NCI-H2227 (cell line): Measurements from ENCODE around the gene JAML.

Experiments used
- DNase-seq: peaks from one replicate; lab custom pipeline; 2025; ENCODE audit not compliant: unreplicated experiment; lab: John Stamatoyannopoulos, UW

The JAML gene

DNA sequence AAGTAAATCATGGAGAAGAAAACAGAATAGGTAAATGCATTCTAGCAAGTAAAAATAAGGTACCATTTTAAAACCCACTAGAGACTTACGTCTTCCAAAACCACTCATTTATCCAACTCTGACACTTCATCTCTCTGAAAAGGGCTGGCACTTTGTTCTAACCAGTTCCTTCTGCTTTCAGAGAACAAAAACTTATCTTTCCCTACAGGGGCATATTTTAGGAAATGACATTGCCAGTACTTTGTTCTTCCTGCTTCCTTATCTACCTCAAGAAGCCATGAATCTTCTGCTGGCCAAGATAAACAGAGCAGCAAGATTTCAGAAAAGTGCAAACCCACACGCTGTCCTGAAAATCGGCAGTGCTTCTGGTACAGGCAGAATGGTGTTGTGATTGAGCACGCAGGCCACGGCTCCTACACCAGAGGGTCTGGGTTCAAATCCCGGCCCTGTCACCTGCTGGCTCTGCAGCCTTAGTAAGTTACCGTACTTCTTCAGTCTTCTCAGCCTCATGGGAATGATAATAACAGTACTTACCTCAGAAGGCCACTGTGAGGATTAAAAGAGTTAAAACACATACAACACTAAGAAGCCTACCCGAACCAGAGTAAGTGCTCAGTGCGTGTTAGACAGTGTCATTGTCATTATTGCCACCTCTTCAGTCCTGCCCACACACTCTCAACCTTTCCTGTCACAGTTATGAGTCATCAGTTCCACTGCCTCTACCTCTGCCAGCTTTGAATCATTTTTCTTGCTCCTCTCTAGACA, 16.4 kb upstream of the JAML start:
- no peak for DNase-seq

DNA sequence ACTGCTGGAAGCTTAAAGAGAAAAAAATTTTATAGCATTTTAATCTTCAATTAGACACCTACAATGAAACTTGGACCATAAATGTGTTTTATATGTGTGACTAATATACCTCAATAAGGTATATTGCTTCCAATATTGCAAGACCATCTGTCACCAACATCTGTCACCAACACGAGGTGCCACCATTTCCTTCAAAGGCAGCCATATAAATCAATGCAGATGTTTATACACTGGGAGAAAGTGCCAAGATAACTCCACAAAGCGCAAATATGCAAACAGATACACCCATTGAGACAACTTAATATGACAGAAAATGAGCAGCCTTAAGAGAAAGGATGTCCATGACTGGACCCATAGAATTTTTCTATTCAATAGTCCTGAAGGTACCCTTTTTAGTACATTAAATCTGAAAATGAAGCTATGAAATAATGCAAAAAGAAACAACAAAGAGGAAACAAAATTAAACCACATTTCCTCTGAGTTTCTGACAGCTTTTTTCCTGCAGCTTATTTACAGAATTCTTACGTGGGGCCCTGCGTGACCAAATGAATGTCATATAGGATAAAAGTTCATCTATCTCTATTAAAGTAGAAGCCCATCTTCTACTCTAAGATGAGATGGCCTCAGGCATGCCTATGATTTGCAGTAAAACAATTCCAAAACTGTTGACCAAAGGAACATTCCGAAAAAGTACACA, 14.8 kb upstream of the JAML start:
- DNase-seq = no peak

DNA sequence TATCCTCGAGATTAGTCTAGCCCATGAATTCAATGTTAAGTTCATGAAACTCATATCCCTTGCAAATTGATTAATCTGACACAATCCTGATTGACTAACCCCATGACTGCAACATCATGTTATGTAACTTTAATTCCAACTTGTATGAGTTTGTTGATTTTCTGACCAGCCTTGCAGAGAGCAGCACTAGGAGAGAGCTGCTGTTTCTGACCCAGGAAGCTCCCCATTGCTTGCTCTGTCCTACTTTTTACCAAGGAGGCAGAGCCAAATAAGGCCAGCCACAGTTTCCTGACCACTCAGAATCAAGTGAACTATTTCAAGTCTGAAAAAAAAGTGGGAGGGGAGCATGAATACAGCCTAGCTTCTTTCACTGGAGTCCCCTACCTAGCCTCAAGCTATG, 14.1 kb upstream of the JAML start:
- no peak for DNase-seq

DNA sequence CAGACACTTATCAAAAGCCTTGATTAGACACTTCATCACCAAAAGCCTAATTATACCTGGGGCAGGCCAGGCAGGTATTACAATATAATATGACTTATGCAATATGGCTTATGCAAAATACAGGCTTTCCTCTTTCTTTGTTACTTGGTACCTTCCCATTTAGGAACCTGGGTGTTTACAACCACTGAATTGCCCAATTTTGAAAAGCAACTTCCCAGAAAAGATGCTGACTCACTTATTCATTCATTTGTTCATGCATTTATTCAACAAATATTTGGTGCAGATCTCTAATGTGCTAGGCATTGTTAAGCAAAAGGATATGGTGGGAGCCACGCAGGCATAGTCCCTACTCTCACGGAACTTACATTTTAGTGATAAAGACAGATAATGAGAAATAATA, 13.6 kb upstream of the JAML start:
- DNase-seq = no peak

DNA sequence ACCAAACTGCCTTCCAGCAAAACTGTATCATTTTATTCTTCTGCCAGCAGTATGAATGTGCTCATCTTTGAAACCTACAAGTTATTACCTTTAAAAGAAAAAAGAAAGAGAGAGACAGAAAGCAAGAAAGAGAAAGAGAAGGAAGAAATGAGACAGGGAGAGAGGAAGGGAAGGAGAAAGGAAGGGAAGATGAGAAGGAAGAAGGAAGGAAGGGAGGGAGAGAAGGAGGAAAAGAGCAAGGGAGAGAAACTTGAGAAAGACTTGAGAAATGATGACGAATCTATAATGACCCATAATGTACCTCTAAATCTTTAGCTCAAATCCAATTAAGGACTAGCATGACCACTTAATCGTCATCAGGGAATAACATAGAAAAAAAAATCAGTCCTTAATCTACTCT, 11.4 kb upstream of the JAML start:
- no peak for DNase-seq

DNA sequence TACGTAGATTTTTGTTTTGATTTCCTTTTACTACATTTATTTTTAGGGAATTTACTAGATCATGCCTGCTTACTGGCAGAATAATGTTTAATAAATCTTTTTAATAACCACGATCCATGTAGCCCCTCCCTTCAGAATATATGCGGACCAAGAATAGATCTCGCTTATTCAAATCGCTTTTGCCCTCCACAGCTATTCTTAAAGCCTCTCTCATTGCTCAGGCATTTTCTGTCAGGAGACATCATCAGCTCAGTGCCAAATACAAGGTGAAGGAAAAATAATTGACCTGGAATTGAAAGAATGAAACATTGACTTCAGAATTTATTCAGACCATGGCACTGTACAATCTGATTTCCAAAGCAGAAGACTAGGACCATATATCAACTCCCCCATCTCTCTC, 10.0 kb upstream of the JAML start:
- no peak for DNase-seq

DNA sequence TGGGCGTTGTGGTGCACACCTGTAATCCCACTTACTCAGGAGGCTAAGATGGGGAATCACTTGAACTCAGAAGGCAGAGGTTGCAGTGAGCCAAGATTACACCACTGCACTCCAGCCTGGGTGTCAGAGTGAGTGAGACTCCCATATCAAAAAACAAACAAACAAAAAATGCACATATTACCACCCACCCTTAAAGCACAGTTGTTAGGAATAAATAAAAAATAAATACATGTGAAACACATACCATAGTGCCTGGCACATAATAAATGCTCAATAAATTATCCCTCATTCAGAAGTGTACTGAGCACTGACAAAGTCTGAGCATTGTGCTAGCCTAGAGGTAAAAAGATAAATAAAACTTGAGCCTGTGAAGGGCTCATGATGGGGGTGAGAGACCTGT, 9.0 kb upstream of the JAML start:
- DNase-seq = no peak

DNA sequence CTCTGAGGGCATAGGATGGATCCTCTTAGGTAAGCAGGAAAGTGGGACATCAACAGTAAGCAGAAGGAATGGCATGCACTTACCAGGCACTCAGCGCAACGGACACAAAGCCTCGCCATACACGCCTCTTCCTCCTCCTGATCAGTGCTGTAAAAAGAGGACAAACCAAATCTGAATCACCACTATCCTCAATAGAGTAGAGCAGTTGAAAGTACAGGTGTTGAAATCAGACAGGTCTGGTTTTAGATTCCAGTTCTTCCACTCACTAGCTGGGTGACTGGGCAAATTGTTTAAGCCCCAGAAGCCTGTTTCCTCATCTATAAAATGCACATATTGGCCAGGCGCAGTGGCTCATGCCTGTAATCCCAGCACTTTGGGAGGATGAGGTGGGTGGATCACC, 8.6 kb upstream of the JAML start:
- DNase-seq = no peak

DNA sequence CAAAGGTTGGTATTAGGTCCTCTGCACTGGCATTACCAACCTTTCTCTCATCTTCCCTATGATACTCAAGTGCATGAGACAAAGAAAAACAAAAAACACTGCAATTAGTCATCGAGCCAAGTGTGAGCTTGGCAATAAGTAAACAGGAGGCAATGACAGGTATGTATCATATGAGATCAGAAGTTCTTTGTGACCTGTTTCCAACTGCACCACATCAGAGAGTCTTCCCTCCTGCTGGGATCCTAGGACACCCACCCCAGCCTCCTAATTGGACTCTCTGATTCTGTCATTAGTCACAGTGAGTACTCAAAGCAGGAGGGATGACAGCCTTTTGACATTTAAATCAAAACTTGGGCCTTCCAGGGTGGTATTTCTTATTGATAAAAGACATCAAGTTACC, 7.8 kb upstream of the JAML start:
- DNase-seq = no peak

DNA sequence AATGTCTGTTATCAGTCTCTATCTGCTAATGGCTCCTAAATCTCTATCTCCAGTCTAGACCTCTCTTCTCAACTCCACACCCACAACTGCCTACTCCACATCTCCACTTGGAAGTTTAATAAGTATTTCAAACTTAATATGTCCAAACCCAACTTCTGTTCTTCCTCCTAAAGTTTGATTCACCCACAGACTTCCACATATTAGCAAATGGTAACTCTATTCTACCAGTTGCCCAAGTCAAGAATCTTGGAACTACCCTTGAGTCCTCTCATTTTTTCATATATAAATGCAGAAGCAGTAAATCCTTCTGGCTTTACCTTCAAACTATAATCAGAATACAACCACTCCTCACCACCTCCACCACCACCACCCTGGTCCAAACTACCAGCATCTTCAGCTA, 6.7 kb upstream of the JAML start:
- no peak for DNase-seq

DNA sequence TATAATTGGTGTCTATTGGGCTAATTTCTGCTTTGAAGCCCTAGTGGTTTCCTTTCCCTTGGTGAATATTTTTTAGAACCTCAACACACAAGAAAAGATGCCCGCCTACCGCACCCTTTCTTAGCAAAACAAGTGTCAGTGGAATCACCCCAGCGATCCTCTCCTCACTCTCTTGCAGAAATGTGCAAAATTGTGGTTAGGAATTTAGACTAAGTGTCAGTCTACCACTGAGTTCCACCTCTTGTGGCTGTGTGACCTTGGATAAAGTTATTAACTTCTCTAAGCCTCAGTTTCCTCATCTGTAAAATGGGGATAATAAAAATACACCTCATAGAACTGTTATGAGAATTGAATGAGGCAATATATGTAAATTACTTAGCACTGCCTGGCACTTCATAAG, 5.3 kb upstream of the JAML start:
- DNase-seq = no peak

DNA sequence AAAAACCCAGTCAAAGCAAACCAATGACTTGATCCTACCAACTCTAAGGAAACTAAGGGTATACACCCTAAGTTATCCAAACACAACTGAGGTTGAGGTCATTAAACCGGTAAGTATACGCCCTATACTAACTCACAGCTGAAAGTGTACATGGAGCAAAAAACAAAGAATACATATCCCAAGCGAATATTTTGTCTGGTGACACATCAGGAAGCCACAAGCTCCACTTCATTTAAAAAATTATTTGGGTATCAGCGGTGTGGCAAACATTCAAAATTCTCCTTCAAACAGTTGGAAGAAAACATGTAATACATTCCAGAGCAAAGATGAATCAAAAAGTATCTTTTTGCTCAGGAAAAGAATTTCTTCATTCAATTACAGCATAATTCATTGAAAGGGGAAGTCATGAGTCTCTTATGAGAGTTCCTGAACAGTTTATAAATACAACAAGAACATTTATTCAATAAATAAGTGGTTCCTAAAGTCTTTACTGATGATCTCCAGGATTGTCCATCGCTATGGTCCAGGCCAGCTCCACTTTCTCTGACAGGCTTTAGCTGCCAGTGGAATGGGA, 4.5 kb upstream of the JAML start:
- no peak for DNase-seq

DNA sequence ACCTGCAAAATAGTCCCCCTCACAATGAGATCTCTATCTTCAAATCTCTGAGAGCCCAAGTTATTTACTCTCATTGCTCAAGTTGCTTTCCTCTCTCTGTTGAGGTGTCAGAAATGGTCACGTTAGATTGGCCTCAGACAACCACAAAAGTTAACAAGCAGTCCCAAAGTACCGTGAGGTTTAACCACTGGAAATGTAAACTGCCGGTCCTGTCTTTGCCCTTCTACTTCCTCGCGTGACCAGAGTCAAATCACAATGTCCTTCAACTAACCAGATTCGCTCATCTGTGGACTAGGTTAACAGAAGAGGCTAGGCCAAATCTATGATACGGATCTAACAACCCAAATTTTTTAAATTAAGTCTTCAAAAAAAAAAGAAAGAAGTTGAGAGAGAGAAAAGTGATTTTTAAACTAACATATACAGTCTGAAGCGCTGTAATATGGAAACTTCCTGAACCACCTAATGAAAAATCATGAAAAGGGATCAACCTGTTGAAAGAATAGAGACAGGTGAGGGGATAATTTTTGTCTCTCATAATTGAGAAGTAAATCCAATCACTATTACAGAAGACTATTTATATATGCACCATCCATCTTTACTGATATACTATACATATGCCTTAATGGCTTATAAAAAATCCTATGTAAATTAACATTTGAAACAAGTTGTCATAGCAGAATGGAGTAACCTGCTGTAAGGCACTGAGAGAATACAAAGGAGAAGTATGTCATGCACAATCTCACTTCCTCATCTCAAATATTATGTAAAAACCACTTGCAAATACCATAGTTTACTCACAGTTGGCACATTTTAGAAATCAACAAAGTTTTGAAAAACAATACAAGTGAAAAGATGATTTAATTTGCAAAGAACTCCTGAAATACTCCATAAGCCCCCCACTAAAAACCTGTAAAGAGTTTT, 3.3 kb upstream of the JAML start:
- DNase-seq = no peak

DNA sequence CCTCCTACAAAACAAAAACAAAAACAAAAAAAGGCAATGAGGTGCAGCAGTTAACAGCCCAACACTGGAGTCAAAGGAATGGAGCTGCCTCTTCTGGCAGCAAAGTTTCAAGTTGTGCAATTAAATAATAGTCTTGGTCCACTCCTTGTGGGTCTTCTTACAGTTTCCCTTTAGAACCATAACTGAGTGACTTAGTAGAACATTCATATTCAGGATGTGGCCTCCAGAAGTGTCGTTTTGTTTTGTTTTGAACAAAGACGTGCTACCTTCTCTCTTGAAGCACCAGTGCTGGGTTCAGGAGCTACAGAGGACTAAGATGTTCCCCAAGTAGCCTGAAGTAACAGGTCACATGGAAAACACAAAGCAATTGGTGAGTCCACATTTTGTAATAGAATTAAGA, 2.0 kb upstream of the JAML start:
- no peak for DNase-seq

DNA sequence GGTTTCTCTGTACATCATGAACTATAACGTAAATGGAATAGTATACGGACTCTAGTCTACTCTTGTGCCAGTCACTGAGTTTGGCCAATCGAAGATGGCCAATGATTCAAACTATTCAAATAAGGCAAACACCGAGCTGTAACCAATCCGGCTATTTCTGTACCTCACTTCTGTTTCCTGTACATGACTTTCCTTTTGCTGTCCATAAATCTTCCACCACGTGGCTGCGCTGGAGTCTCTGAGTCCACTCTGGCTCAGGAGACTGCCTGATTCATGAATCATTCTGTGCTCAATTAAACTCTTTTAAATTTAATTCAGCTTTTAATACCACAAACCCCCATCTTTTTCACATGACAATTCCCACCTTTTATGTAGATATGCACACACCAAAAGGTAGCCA, 1.5 kb upstream of the JAML start:
- no peak for DNase-seq

DNA sequence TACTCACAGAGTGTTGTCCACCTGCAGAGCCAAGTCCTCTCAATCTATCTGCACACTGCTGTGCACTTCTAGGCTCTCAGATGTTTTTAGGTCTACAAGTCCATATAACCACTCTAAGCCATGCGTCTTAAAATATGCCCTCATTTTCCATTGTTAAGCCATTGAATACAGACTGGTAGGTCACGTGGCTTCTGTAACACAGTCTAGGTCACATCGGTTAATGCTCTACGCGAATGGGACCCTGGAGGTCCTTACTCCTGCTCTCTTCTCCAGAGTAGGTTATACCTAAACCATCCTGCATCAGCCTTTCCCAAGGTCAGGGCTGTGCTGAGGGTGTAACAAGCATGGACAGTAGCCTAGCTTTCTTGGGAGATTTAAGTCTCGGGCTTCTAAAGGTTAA, 819 bp downstream of the JAML start:
- no peak for DNase-seq

DNA sequence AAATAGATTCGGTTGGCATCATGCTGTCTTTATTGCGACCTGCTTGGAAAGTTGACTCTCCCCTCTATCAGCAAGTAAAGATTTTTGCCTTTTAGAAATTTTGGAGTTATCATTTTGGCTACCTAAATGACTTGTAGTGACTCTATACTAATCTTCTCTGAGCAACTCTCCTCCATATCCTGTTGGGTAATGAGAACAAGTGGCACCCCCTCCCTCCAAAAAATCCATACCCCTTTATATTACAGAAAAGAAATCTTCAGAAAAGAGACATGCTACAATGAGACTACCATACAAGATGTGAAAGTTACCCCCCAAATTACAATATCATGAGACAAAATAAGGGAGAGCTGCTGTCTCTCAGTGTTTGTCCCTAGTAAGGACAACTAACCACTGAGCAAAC, 1.2 kb downstream of the JAML start:
- no peak for DNase-seq

DNA sequence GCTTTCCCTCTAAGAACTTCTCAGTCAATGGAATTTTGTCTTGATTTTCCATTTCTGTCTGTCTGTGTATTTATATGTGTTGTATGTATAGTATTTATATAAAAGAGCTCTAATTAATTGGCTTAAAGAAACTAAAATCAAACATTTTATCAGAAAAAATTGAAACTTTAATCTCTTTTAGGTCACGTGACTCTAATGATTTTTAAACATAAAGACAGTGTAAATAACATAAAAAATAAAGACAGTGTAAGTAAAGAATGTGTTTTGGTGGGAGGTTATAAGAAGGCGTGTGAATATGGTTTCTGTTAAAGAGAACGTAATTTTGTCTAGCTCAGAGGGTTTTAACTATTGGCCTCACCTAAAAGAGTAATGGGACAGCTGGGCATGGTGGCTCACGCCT, 2.4 kb downstream of the JAML start:
- no peak for DNase-seq

DNA sequence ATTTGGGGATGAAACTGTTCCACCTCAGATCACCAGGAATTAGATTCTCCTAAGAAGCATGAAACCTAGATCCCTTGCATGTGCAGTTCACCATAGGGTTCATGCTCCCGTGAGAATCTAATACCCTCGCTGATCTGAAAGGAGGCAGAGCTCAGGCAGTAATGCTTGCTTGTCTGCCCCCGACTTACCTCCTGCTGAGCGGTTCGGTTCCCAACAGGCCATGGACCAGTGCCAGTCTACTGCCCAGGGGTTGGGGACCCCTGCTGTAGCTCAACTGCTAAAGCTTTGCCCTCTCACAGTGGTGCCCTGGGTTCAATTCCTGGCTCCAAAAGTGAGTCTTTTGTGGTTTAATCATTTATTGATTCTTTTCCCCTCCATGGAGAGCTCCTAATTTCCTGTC, 3.4 kb downstream of the JAML start:
- no peak for DNase-seq

DNA sequence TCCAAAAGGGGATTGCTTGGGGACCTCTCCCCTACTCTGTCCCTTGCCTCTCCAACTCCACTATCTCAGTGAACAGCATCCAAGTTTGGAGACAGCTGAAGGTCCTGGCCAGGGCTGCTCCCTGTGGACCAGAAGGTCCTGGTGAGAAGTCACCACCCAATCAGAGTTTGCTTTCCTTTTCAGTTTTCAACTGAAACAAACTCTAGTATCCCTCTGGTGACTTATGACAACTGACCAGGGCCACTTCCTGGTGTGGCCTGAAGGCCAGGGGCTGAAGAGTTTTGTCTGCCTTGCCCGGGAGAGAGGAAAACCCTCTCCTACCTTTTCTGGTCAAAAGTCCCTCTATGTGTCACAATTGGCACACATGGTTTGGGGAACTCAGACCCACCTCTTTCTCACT, 5.1 kb downstream of the JAML start:
- no peak for DNase-seq

DNA sequence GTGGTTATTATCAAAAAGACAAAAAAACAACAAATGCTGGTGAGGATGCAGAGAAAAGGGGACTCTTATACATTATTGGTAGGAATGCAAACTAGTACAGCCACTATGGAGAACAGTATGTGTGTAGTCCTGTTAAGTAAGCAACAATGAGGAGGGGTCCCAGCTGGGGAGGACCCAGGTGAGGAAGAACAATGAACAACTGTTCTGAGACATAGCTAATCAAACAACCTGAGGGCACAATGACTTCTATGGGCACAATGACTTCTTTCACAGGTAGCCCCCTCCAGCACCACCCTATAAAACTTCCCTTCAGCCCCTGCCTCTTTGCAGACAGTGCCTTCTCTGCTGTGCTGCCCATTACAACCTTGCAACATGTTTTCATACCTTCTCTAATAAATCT, 5.6 kb downstream of the JAML start:
- no peak for DNase-seq

DNA sequence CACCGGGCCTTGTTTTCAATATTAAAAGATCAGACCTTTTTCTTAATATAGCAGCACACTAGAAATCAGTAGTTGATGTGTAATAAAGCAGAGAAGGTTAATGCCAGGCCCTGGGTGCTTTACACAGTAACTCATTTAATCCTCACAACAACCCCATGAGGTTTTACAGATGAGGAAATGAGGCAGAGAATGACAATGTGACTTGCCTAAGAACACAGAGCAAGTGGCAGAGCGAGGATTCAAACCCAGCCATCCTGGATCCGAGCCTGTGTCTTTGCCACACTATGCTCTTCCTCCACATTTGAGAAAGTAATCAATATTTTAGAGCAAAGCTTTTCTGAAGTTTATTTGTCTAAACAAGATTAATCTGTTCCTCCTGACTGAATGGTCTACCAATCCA, 7.2 kb downstream of the JAML start:
- DNase-seq = no peak
